HG03280 (cell line): ENCODE measurements around the gene CFAP410.
"Not testable (repeated sequence)": the region's sequence is repeated elsewhere in the genome, so short reads cannot be mapped to it uniquely, and the experiment has no call there.

ENCODE experiments used
- ATAC-seq: cut with Tn5 transposase; IDR thresholded peaks from one replicate; pipeline ENCODE4 v1.9.1; 2021; ENCODE audit warnings: mild to moderate bottlenecking, moderate library complexity; ENCODE audit not compliant: unreplicated experiment

CFAP410 gene

GRCh38 chr21:44351535-44352252 is 12.5 kb upstream of the CFAP410 start:
- ATAC-seq: no peak

GRCh38 chr21:44350773-44351481 is 11.7 kb upstream of the CFAP410 start:
- no peak for ATAC-seq

GRCh38 chr21:44349847-44350772 is 10.9 kb upstream of the CFAP410 start:
- no peak for ATAC-seq

GRCh38 chr21:44349416-44349846 is 10.2 kb upstream of the CFAP410 start:
- no peak for ATAC-seq

GRCh38 chr21:44348861-44349260 is 9.7 kb upstream of the CFAP410 start:
- ATAC-seq: no peak

- ATAC-seq: no peak
Measured at GRCh38 chr21:44347911-44348451, 8.8 kb upstream of the CFAP410 start.

GRCh38 chr21:44345495-44345894 is 6.3 kb upstream of the CFAP410 start:
- ATAC-seq: no peak

- ATAC-seq: no peak
Measured at GRCh38 chr21:44344541-44345183, 5.5 kb upstream of the CFAP410 start.

- ATAC-seq: not testable (repeated sequence)
Measured at GRCh38 chr21:44342981-44343380, 3.8 kb upstream of the CFAP410 start.

- not testable (repeated sequence) for ATAC-seq
Measured at GRCh38 chr21:44341726-44342458, 2.7 kb upstream of the CFAP410 start.

- no peak for ATAC-seq
Measured at GRCh38 chr21:44337941-44338895, 972 bp downstream of the CFAP410 start.

- ATAC-seq: no peak
Measured at GRCh38 chr21:44337449-44337848, 1.7 kb downstream of the CFAP410 start.

GRCh38 chr21:44335266-44336059 is 3.7 kb downstream of the CFAP410 start:
- no peak for ATAC-seq

- no peak for ATAC-seq
Measured at GRCh38 chr21:44334329-44335030, 4.7 kb downstream of the CFAP410 start.

GRCh38 chr21:44333509-44334328 is 5.5 kb downstream of the CFAP410 start:
- ATAC-seq: no peak

GRCh38 chr21:44332965-44333364 is 6.2 kb downstream of the CFAP410 start:
- ATAC-seq: no peak
